A549 treated with dexamethasone at 1 μM for 4 hours (cell line): ENCODE measurements around the gene FAM168B. TPM values are rescaled to one million over a fixed set of nuclear protein-coding genes. Genes with fewer than 3 reads are reported as not detected.

ENCODE experiments used
- total RNA-seq: library from RNA; stranded (reverse); fragments of 200-300 nt; extraction: Qiagen RNA extraction; gene quantifications from 5 replicates; pipeline ENCODE4 v1.2.3, GENCODE V29; 2022

FAM168B gene, protein sequence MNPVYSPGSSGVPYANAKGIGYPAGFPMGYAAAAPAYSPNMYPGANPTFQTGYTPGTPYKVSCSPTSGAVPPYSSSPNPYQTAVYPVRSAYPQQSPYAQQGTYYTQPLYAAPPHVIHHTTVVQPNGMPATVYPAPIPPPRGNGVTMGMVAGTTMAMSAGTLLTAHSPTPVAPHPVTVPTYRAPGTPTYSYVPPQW
- total RNA-seq: 71.5 to 104 TPM (median 97.3 TPM) in 5 replicates

DNA sequence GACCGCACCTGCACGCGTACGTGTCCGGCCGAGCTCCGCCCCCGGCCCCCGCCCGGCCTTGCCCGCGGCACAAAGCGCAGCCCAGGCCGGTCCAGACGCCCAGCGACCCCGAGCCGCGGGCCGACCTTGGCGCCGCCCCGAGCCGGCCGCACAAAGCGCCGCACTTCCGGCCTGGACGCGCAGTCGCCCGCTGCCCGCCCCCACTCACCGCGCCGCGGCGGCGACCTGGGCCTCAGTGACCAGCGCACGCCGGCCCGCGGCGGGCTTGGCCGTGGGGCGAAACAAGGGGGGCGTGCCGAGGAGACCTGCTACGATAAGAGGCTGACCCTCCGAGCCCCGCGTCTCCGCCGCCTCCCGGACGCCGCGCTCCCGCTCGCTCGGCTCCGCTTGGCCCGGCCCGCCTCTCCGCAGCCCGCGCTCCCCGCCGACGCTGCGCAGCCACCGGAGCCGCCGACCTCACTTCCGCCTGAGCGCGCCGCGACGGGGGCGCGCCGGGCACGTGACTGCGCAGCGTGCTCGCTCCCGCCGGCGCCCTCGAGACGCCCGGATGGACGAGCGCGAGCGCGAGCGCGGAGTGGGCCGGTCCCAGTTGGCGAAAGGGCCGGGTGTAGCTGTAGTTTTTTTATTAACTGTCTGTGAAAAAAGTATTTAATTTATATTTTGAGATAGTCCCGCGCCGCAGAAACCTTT, at the start of gene FAM168B:
Gene FAM168B (minus strand): TSS at position 455 of the 690 bp plus-strand sequence. CDS start 10,814 bp downstream, outside the sequence.

DNA sequence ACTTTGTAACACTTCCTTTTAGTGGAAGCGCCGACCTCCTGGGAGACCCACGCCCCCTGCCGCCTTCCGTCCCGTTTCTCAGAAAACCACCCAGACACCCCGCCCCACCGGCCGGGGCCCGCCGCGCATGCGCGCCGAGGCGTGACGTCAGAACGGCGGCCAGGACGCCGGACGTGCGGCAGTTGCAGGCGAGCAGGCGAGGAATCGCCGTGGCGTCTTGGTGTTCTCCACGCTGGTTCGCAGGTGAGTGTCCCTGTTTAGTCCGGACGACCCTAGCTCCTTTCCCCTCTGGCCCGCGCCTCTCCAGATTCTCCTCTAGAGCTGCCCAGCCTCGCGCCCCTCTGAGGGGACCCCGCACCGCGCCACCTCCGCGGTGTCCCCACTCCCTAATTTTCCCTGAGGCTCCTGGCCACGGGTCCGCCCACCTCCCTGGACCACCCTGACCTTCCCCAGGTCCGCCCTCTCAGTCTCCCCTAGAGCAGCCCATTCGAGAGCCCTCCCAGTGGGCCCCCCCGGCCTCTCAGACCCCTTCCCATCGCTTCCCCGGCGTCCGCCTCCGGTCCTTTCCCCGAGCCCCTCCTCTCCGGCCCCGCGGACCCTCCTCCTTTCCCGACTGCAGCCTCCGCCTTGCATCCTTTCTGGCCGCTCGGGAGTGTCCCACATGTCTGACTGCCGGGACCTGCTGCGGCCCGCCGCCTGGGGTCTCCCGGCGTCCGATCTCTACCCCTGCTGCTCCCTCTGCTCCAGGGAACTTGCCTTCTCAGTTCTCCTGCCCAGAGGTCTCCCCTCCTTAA, 12.1 kb upstream of the FAM168B start, which contains the start of gene PLEKHB2:
Gene PLEKHB2 (plus strand): TSS at position 181 of the 794 bp plus-strand sequence. CDS start 15,606 bp downstream, outside the sequence.

Other genes starting within 250 kb of the FAM168B start
- 73.9 to 86.6 TPM (median 75.4 TPM) in 5 replicates for gene PLEKHB2, start 11.9 kb upstream of the FAM168B start, total RNA-seq
- gene POTEE, start 116.1 kb upstream of the FAM168B start, total RNA-seq: 0.03 to 0.09 TPM (median 0.07 TPM) in 5 replicates